ENCODE results near the gene COL11A1.

The COL11A1 gene

GRCh38 chr1:103112546-103112945 lies 4.2 kb upstream of the COL11A1 start:
- H3K27me3 Mint-ChIP-seq (ENCODE audit: low read depth, poor library complexity), result peaks cover under 1% of the 10 kb centered on the region
- peaks cover 17% of the 10 kb centered on the region for H3K4me1 Mint-ChIP-seq
- TF ChIP-seq CTCF (IDR thresholded peaks at IDR 0.05), result no peak
- H3K4me3 Mint-ChIP-seq, result no peak overlapping the region
- DNase-seq, result no peak
- no peaks in the 10 kb centered on the region for H3K9me3 Mint-ChIP-seq
- no peak overlapping the region for H3K27ac Mint-ChIP-seq
- H3K36me3 Mint-ChIP-seq (ENCODE audit: low read depth), result no peaks in the 10 kb centered on the region

- Mint-ChIP-seq H3K27me3 (ENCODE audit: low read depth, poor library complexity) (peaks cover 5% of the 10 kb centered on the region), H3K27ac (no peak overlapping the region), H3K4me3 (no peak overlapping the region), H3K9me3 (no peaks in the 10 kb centered on the region), H3K4me1 (peaks cover 22% of the 10 kb centered on the region), H3K36me3 (ENCODE audit: low read depth) (no peaks in the 10 kb centered on the region)
- no peak for DNase-seq
- no peak for TF ChIP-seq CTCF (IDR thresholded peaks at IDR 0.05)
These were observed 3.6 kb upstream of the COL11A1 start for GRCh38 chr1:103111926-103112325.

- DNase-seq, result no peak
- peaks cover 29% of the 10 kb centered on the region for H3K4me1 Mint-ChIP-seq
- H3K27me3 Mint-ChIP-seq (ENCODE audit: low read depth, poor library complexity), result peaks cover 5% of the 10 kb centered on the region
- H3K9me3 Mint-ChIP-seq, result no peaks in the 10 kb centered on the region
- no peak overlapping the region for H3K27ac Mint-ChIP-seq
- no peak for TF ChIP-seq CTCF (IDR thresholded peaks at IDR 0.05)
- no peak overlapping the region for H3K4me3 Mint-ChIP-seq
- no peaks in the 10 kb centered on the region for H3K36me3 Mint-ChIP-seq (ENCODE audit: low read depth)
These were observed 2.4 kb upstream of the COL11A1 start for GRCh38 chr1:103110701-103111100.

GRCh38 chr1:103109311-103109920 lies 1.1 kb upstream of the COL11A1 start:
- Mint-ChIP-seq H3K4me1 (peaks cover 29% of the 10 kb centered on the region), H3K27ac (no peak overlapping the region), H3K9me3 (no peaks in the 10 kb centered on the region), H3K36me3 (ENCODE audit: low read depth) (no peaks in the 10 kb centered on the region), H3K4me3 (peak overlapping the region; percentile 88), H3K27me3 (ENCODE audit: low read depth, poor library complexity) (peaks cover 5% of the 10 kb centered on the region)
- TF ChIP-seq CTCF (IDR thresholded peaks at IDR 0.05), result no peak
- DNase-seq, result no peak

- Mint-ChIP-seq H3K9me3 (no peaks in the 10 kb centered on the region), H3K27me3 (ENCODE audit: low read depth, poor library complexity) (peaks cover 5% of the 10 kb centered on the region), H3K36me3 (ENCODE audit: low read depth) (no peaks in the 10 kb centered on the region), H3K27ac (peak overlapping the region; percentile 1), H3K4me3 (peak overlapping the region; percentile 88), H3K4me1 (peaks cover 29% of the 10 kb centered on the region)
- TF ChIP-seq CTCF (IDR thresholded peaks at IDR 0.05), result no peak
- peak; percentile 18 for DNase-seq
These were observed 464 bp downstream of the COL11A1 start for GRCh38 chr1:103107741-103108375.
